BJ (cell line): ENCODE data around the gene VSNL1. TPM values are rescaled to one million over a fixed set of nuclear protein-coding genes. Genes with fewer than 3 reads are reported as not detected.

Source experiments
- CTCF ChIA-PET: fragments of 350-600 bp; formaldehyde crosslinking; extraction: SDS; loops from one replicate; lab custom pipeline; 2021; ENCODE audit warnings: antibody characterized with exemption, inconsistent platforms; lab: Yijun Ruan, JAX
- POLR2A ChIA-PET: fragments of 300-600 bp; sonication (Branson Sonifier 250); formaldehyde crosslinking; extraction: SDS; loops from one replicate; lab custom pipeline; 2021; ENCODE audit warnings: antibody characterized with exemption; lab: Charles Lee
- DNase-seq: peaks from one replicate; pipeline ENCODE4 v3.0.0-alpha.2; 2011; ENCODE audit warnings: low read depth
- H3K27me3 ChIP-seq: 2 replicates; pipeline ENCODE4 v1.6.0; 2011; ENCODE audit warnings: low read length; ENCODE audit not compliant: control insufficient read depth, insufficient read depth
- H3K36me3 ChIP-seq: 2 replicates; pipeline ENCODE4 v1.5.1; 2011; ENCODE audit warnings: low read length; ENCODE audit not compliant: control insufficient read depth, insufficient read depth
- H3K4me3 ChIP-seq: 2 replicates; pipeline ENCODE4 v1.5.1; 2011; ENCODE audit warnings: low read depth, mild to moderate bottlenecking, control low read depth, low read length
- polyA plus RNA-seq: library from polyadenylated mRNA; depleted of rRNA; stranded (reverse); fragments of >200 nt; gene quantifications from 2 replicates; pipeline ENCODE4 v1.2.3, GENCODE V29; 2011
- TF ChIP-seq, protein P1 (sequence below): IDR thresholded peaks from 2 replicates; pipeline ENCODE4 v1.5.1; 2011; ENCODE audit warnings: low read depth, mild to moderate bottlenecking, control low read depth, inconsistent platforms, low read length, moderate library complexity; ENCODE audit not compliant: insufficient read depth

Gene VSNL1
- polyA plus RNA-seq, 1 experiment: not detected

DNA sequence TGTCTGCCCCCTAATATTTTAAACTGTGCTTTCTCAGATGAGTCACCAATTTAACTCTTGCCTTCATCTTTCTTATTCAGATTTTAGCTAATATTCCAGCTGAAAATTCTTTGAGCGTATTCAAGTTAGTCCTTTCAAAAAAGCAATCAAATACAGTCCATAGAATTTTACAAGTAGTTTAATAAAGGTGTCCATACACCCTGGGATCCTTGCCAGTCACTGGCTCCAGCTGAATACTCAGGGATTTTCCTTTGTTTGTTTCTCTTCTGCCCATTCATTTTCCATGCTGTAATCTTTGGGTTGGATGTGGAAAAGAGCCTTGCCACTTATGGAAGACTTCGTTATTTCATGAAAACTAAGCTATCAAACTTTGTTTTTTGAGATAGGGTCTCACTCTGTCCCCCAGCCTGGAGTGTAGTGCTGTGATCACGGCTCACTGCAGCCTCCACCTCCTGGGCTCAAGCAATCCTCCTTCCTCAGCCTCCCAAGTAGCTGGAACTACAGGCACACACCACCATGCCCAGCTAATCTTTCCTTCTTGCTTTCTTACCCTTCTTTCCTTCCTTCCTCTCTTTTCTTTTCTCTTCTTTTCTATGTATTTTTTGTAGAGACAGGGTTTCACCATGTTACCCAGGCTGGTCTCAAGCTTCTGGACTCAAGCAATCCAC is 34.0 kb downstream of the VSNL1 start:
- Histone ChIP-seq H3K36me3 (no peaks in the 10 kb centered on the region), H3K4me3 (no peak overlapping the region), H3K27me3 (no peaks in the 10 kb centered on the region)
- ChIA-PET POLR2A (no interaction called here), CTCF (interaction anchor here (1.2 kb wide), 1 partner anchor 96 kb away, joined by 3 read pairs; no protein-coding TSS in a partner anchor)
- TF ChIP-seq, protein P1, sequence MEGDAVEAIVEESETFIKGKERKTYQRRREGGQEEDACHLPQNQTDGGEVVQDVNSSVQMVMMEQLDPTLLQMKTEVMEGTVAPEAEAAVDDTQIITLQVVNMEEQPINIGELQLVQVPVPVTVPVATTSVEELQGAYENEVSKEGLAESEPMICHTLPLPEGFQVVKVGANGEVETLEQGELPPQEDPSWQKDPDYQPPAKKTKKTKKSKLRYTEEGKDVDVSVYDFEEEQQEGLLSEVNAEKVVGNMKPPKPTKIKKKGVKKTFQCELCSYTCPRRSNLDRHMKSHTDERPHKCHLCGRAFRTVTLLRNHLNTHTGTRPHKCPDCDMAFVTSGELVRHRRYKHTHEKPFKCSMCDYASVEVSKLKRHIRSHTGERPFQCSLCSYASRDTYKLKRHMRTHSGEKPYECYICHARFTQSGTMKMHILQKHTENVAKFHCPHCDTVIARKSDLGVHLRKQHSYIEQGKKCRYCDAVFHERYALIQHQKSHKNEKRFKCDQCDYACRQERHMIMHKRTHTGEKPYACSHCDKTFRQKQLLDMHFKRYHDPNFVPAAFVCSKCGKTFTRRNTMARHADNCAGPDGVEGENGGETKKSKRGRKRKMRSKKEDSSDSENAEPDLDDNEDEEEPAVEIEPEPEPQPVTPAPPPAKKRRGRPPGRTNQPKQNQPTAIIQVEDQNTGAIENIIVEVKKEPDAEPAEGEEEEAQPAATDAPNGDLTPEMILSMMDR: no peak
- no peak for DNase-seq

DNA sequence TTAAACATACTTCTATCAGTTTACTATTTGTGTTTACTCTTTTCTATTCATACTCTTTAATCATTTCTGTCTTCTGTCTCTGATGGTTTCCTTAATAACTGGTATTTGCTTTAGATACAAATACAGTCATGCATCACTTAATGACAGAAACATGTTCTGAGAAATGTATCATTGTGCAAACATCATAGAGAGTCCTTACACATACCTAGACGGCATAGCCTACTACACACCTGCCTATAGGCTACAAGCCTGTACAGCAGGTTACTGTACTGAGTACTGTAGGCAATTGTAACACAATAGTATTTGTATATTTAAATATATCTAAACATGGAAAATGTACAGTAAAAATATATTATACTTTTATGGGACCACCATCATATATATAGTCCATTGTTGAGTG is 36.3 kb downstream of the VSNL1 start:
- no peak for DNase-seq
- ChIA-PET CTCF (no interaction called here), POLR2A (no interaction called here)
- no peak overlapping the region for H3K4me3 ChIP-seq
- TF ChIP-seq, protein P1: no peak
- no peaks in the 10 kb centered on the region; the same call in 1 of the 2 replicates for H3K27me3 ChIP-seq
- no peaks in the 10 kb centered on the region for H3K36me3 ChIP-seq

DNA sequence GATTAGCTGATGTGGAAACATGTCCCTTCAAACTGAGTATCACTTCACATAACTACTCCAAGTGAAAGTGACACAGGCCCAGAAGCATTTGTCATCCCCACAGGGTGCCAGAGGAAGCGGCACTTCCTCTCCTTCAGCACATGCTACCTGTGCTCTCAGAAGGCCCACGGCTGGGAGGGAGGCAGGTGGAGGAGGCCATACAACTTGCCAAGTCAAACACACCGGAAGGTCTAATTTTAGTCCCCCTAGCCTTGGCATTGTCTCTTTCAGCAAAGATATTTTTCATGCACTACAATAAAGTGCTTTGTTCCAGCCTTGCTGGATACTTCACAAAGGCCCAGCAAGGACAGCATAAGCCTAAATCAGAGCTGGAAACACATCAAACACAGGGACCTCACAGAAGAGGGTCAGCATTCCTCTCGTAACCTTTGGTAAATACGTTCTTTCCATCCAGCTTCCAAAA is 38.0 kb downstream of the VSNL1 start:
- no peaks in the 10 kb centered on the region; the same call in 1 of the 2 replicates for H3K27me3 ChIP-seq
- no peak for DNase-seq
- H3K4me3 ChIP-seq: no peak overlapping the region
- TF ChIP-seq, protein P1: no peak
- ChIA-PET CTCF (no interaction called here), POLR2A (no interaction called here)
- no peaks in the 10 kb centered on the region for H3K36me3 ChIP-seq

DNA sequence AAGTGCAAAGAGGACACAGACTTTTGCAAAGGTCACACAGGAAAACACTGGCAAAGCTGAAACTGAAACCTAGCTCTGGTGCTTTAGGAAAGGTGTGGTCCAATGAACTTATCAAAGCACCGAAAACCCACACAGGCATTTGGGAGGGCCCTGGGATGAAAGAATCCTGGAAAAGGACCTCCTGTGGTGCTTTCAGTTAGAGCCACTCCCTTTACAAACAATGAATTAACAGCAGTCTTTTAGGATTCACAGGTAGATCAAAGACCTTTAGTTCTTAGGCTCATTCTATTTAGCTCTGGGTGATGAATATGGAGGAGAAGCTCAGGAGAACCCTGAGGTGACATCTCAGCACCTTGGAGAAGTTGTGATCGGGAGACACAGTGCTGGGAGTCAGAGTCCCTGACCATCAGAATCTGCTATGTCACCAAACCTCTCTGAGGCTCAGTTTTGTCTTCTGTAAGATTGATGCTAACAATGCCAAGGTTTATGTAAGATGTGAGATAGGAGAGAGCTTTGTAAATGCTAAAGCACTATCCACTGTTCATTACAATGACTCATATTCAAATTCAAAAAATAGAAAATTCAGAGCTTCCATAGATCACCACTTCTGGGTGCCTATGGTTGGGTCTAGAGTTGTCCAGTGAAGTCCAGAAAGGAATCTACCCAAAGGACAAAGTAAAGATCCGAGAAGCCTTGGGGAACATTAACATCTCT is 39.3 kb downstream of the VSNL1 start:
- TF ChIP-seq, protein P1: no peak
- ChIA-PET CTCF (no interaction called here), POLR2A (no interaction called here)
- no peaks in the 10 kb centered on the region; the same call in 1 of the 2 replicates for H3K27me3 ChIP-seq
- no peak for DNase-seq
- no peaks in the 10 kb centered on the region for H3K36me3 ChIP-seq
- H3K4me3 ChIP-seq: no peak overlapping the region

DNA sequence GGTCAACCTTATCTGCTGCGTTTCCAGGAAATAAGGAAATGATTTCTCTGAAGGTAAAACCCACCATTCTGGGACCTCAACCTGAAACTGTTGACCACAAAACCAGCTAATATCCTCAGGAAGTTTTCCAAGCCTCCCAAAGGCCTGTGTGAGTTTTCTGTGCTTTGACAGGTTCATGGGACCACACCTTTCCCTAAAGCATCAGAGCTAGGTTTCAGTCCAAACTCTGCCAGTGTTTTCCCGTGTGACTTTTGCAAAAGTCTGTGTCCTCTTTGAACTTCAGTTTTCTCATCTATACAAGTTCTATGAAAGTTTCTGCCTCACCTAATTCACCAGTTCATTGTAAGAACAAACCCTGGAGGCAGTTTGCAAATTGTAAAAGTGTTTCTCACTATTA is 39.8 kb downstream of the VSNL1 start:
- POLR2A ChIA-PET: no interaction called here
- CTCF ChIA-PET: no interaction called here
- Histone ChIP-seq H3K4me3 (no peak overlapping the region), H3K36me3 (no peaks in the 10 kb centered on the region), H3K27me3 (no peaks in the 10 kb centered on the region; the same call in 1 of the 2 replicates)
- TF ChIP-seq, protein P1: no peak
- DNase-seq: no peak
